Fibroblast of pulmonary artery (primary cell): ENCODE measurements around the gene WDR27.

Experiments used
- DNase-seq: peaks from one replicate; pipeline ENCODE4 v3.0.0-alpha.2; 2010; ENCODE audit warnings: low read depth
- H3K4me3 ChIP-seq: replicated peaks from 2 replicates; pipeline ENCODE4 v1.5.1; 2011; ENCODE audit warnings: low read depth, mild to moderate bottlenecking, control low read depth, low read length, moderate library complexity
- CTCF ChIP-seq: IDR thresholded peaks from 2 replicates; pipeline ENCODE4 v1.5.1; 2011; ENCODE audit warnings: mild to moderate bottlenecking, control low read depth, low read length, inconsistent platforms; ENCODE audit errors: missing control alignments

The WDR27 gene

DNA sequence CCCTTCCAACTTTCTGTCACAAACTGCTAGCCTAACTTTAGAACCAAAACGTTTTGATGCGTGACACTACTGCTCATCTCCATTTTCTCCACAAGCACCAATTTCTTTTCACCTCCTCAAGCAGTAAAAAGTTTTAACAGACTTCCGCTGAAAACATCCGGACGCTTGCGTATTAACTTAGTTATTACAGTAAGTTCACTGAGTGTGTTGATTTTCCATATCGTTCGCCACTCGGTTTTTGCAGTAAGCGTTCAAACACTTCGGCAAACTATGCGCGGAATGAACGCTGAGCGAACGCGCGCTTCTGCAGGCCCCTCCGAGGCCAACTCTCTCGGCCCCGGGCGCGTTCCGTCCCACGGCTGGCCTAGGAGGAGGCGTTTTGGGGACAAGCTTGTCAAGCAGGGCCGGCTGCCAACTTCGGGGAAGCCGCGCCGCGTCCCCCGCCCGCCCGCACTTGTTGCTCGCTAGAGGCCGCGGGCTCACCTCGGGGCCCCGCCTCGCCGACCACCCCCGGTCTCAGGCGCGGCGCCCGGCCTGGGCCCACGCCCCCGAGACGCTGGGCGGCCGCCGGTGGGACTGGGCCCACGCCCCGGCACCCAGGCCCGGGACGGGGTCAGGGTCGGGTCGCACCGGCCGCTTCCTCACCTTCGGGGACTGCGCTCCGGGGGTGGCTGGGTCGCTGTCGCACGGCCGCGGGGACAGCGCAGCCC, 21.5 kb upstream of the WDR27 start:
- DNase-seq = peak; percentile 72
- TF ChIP-seq CTCF = no peak
- peak overlapping the region; percentile 72 for H3K4me3 ChIP-seq

- no peak for TF ChIP-seq CTCF
- peak overlapping the region; percentile 72 for H3K4me3 ChIP-seq
- DNase-seq = peak; percentile 83
These were observed 20.8 kb upstream of the WDR27 start for GRCh38 chr6:169722362-169723199.

DNA sequence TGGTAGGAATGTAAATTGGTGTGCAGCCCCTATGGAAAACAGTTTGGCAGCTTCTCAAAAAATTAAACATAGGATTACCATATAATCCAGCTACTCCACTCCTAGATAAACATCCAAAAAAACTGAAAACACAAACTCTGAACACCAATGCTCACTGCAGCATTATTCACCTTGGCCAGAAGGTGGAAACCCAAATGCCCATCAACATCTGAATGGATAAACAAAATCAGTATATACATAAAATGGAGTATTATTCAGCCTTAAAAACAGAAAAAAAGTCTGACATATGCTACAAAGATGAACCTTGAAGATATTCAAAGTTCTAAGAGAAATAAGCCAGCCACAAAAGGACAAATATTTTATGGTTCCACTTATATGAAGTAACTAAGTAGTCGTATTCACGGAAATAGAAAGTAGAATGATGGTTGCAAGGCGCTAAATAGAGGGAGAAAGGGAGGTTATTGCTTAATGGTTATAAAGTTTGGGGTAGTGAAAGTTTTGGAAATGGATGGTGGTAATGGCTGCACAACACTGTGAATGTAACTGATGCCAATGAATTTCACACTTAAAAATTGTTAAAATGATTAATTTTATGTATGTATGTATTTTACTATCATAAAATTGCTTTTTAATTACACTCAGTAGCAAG, 18.5 kb upstream of the WDR27 start:
- H3K4me3 ChIP-seq = no peak overlapping the region
- TF ChIP-seq CTCF = peak; percentile 25
- no peak for DNase-seq

DNA sequence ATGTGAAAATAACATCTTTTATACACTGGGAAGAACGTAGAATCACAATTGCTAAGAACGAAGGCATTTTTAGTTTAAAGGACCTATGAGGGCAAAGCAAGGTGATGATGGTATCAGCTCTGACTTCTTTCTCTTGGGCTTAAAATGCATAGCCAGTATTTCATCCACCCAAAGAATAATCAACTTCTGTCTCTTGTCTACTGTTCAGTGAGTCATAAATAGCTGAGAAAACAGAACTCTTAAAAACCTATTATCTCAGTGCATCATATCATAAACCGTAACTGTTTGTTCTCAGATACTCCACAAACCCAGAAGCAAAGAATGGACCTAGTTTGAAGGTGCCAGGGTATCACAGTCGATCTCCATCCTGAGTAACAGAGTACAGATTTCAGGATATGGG, 17.3 kb upstream of the WDR27 start:
- H3K4me3 ChIP-seq = no peak overlapping the region
- peak; percentile 23 for DNase-seq
- no peak for TF ChIP-seq CTCF

GRCh38 chr6:169714595-169714994, 12.8 kb upstream of the WDR27 start:
- H3K4me3 ChIP-seq = no peak overlapping the region
- TF ChIP-seq CTCF = no peak
- DNase-seq = no peak

DNA sequence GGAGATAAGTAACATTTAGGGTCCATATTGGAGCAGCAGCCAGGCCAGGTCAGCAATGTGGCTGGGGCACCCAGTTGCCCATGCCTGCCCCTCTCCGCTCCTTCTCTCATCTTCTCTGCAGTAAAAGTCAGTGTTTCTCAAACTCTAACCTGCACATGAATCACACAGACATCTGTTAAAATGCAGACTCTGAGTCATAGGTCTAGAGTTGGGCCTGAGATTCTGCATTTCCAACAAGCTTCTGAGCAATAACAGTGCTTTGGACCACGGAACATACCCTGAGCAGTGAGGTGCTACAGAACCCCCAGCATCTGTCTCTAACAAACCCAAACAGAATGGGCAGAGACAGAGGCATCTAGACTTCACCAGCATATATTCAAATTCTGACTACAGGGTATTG, 12.3 kb upstream of the WDR27 start:
- H3K4me3 ChIP-seq = no peak overlapping the region
- no peak for TF ChIP-seq CTCF
- DNase-seq = no peak
